ENCODE results near the gene SLC35A5. TPM values are rescaled to one million over a fixed set of nuclear protein-coding genes. Genes with fewer than 3 reads are reported as not detected.
A peak's percentile ranks its signal among the peaks of the same experiment; 100 is the strongest.
"Not testable (repeated sequence)": the region's sequence is repeated elsewhere in the genome, so short reads cannot be mapped to it uniquely, and the experiment has no call there.

The SLC35A5 gene
- total RNA-seq, 2 donors from 2014 or later = 9.6 to 12.2 TPM

DNA sequence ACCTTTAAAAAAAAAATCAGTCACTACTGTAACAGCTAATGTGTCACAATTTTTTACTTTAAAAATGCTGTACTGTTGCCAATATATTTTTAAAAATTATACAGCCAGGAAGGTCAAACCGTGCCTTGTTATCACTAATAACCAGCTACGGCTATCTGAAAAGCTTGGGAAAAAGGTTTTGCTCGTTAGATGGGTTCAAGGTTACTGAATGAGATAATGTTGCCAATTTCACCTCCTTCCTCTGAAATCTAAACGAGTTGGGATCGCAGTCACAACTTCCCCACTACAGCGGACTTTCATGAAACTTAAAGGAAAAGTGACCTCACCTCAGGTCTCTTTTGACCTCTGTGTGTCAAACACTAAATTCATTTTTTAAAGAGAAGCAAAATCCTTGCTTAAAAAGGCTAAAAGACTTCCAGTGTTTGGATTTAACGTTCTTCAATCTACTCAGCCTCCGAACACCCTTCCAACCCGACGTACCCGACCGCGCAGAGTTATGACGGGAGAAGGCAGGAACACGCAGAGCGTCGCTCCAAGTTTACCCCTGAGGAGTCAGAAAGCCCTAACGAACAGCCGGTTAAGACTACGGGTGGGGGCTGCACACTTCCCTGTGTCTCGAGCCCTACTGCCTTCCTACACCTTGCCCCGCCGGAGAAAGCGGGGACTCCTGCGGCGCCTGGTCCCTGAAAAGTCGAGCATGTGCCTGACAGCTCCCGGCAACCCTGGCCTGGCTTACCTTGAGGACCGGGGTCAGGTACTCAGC lies 943 bp upstream of the SLC35A5 start:
- peak; percentile 34 for ATAC-seq
- peak overlapping the region; percentile 85 to 99 (median 94) for H3K27ac ChIP-seq
- peak; percentile 67 to 79 (median 74) for DNase-seq
- intact Hi-C loops (cut with DNase I) = no loop called here
- no peaks in the 10 kb centered on the region for H3K27me3 ChIP-seq
- 0 to 1% methylated on average over 29 of the region's 29 CpGs for WGBS, 2 donors
- no peak for TF ChIP-seq POLR2A (IDR thresholded peaks at IDR 0.05)
- TF ChIP-seq, protein P1, sequence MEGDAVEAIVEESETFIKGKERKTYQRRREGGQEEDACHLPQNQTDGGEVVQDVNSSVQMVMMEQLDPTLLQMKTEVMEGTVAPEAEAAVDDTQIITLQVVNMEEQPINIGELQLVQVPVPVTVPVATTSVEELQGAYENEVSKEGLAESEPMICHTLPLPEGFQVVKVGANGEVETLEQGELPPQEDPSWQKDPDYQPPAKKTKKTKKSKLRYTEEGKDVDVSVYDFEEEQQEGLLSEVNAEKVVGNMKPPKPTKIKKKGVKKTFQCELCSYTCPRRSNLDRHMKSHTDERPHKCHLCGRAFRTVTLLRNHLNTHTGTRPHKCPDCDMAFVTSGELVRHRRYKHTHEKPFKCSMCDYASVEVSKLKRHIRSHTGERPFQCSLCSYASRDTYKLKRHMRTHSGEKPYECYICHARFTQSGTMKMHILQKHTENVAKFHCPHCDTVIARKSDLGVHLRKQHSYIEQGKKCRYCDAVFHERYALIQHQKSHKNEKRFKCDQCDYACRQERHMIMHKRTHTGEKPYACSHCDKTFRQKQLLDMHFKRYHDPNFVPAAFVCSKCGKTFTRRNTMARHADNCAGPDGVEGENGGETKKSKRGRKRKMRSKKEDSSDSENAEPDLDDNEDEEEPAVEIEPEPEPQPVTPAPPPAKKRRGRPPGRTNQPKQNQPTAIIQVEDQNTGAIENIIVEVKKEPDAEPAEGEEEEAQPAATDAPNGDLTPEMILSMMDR (IDR thresholded peaks at IDR 0.05) = no peak
- H3K4me3 ChIP-seq = peak overlapping the region; percentile 85 to 87
- peaks cover 21% of the 10 kb centered on the region for H3K4me1 ChIP-seq
- H3K36me3 ChIP-seq (replicated peaks in 1 of 2; ENCODE audit: insufficient read depth in 1 of 2, low read depth in 2 of 2) = no peaks in the 10 kb centered on the region
- H3K9me3 ChIP-seq = no peaks in the 10 kb centered on the region

DNA sequence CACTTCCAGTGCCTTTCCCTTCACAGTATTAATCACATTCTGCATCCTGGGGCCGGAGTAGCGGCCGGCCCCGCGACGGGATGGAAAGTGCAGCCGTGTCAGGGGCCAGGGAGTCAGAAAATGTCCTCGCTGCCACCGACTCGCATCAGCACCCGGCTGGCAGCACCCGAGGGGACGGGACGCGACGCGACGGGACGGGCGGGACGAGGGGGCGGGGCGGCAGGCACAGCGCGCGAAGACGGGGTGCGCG lies 436 bp upstream of the SLC35A5 start:
- 0% methylated on average over 2 to 29 of the region's 29 CpGs for WGBS, 2 donors
- TF ChIP-seq, protein P1 (IDR thresholded peaks at IDR 0.05) = no peak
- TF ChIP-seq POLR2A (IDR thresholded peaks at IDR 0.05) = no peak
- no peaks in the 10 kb centered on the region for H3K27me3 ChIP-seq
- H3K4me3 ChIP-seq = peak overlapping the region; percentile 85 to 87
- peak; percentile 60 for ATAC-seq
- no peak for DNase-seq
- intact Hi-C loops (cut with DNase I) = no loop called here
- no peaks in the 10 kb centered on the region for H3K9me3 ChIP-seq
- H3K27ac ChIP-seq = peak overlapping the region; percentile 85 to 99 (median 94)
- H3K36me3 ChIP-seq (replicated peaks in 1 of 2; ENCODE audit: insufficient read depth in 1 of 2, low read depth in 2 of 2) = no peaks in the 10 kb centered on the region
- peaks cover 21% of the 10 kb centered on the region for H3K4me1 ChIP-seq

DNA sequence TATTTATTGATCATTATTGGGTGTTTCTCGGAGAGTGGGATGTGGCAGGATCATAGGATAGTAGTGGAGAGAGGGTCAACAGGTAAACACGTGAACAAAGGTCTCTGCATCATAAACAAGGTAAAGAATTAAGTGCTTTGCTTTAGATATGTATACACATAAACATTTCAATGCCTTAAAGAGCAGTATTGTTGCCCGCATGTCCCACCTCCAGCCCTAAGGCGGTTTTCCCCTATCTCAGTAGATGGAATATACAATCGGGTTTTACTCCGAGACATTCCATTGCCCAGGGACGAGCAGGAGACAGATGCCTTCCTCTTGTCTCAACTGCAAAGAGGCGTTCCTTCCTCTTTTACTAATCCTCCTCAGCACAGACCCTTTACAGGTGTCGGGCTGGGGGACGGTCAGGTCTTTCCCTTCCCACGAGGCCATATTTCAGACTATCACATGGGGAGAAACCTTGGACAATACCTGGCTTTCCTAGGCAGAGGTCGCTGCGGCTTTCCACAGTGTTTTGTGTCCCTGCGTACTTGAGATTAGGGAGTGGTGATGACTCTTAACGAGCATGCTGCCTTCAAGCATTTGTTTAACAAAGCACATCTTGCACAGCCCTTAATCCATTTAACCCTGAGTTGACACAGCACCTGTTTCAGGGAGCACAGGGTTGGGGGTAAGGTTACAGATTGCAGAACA lies 2.5 kb downstream of the SLC35A5 start:
- H3K9me3 ChIP-seq; ATAC-seq; intact Hi-C loops (cut with DNase I); H3K27ac ChIP-seq; H3K4me3 ChIP-seq; H3K36me3 ChIP-seq (replicated peaks in 1 of 2; ENCODE audit: insufficient read depth in 1 of 2, low read depth in 2 of 2); DNase-seq; H3K27me3 ChIP-seq: not testable (repeated sequence)
- WGBS, 2 donors = 72 to 83% methylated on average over 15 of the region's 15 CpGs
- H3K4me1 ChIP-seq = peaks cover 18% of the 10 kb centered on the region

DNA sequence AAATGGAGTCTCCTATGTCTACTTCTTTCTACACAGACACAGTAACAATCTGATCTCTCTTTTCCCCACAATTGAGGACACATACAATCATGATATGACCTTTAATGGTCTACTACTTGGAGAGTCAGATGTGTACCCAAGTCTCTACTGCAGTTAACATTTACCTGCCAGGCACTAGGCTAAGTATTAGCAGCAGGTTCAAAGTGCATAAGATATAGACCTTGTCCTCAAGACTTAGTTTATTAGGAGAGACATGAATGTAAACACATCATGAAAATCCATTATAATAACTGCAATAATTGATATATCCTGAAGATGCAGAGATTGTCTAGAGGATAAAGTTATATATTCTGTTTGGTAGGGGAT lies 3.1 kb downstream of the SLC35A5 start:
- intact Hi-C loops (cut with DNase I) = no loop called here

DNA sequence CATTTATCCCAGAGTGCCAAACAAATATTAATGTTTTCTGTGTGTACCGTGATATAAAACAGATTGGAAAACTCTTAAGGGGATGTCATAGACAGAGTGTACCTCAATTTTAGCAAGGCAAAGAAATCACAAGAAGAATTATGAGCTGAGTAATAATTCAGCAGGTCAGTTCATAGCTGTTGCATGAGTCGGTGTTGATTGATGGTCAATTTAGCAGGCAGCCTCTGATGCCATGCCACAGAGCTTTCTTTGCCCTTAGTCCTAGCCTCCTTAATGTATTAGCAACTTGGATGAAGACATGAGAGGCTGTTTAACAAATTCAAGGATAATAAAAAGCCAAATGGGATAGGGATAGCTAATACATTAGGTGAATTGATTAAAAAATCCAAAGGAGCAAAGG lies 6.8 kb downstream of the SLC35A5 start:
- Histone ChIP-seq H3K27ac (no peak overlapping the region), H3K4me3 (no peak overlapping the region), H3K36me3 (replicated peaks in 1 of 2; ENCODE audit: insufficient read depth in 1 of 2, low read depth in 2 of 2) (peaks cover 0 to 3% of the 10 kb centered on the region in 2 donors), H3K4me1 (no peaks in the 10 kb centered on the region), H3K9me3 (no peaks in the 10 kb centered on the region), H3K27me3 (no peaks in the 10 kb centered on the region)
- intact Hi-C loops (cut with DNase I) = no loop called here
- whole genome bisulfite sequencing, 2 donors = 84 to 91% methylated on average over 2 of the region's 2 CpGs
- no peak for ATAC-seq
- DNase-seq = no peak
- TF ChIP-seq, protein P1 (IDR thresholded peaks at IDR 0.05) = no peak
- no peak for TF ChIP-seq POLR2A (IDR thresholded peaks at IDR 0.05)

More for the DNA sequence above, 3.1 kb downstream of the SLC35A5 start:
- H3K9me3 ChIP-seq = no peaks in the 10 kb centered on the region
- TF ChIP-seq, protein P1 (IDR thresholded peaks at IDR 0.05) = no peak
- no peak for TF ChIP-seq POLR2A (IDR thresholded peaks at IDR 0.05)
- DNase-seq (no peak), ATAC-seq (no peak)
- H3K27ac ChIP-seq = no peak overlapping the region
- H3K36me3 ChIP-seq (replicated peaks in 1 of 2; ENCODE audit: insufficient read depth in 1 of 2, low read depth in 2 of 2) = no peaks in the 10 kb centered on the region
- H3K4me1 ChIP-seq = peaks cover 13% of the 10 kb centered on the region
- H3K27me3 ChIP-seq = no peaks in the 10 kb centered on the region
- no peak overlapping the region for H3K4me3 ChIP-seq
